Activated CD4-positive, CD25-positive, alpha-beta regulatory T cell treated with anti-CD3 and anti-CD28 coated beads, Interleukin-2, amount 50 U/mL, for 24 hours (primary cell): ENCODE results near the gene EMCN.
"Not testable (repeated sequence)": the region's sequence is repeated elsewhere in the genome, so short reads cannot be mapped to it uniquely, and the experiment has no call there.

ENCODE experiments used
- ATAC-seq, 2 donors: fragments of 150-1000 bp; cut with Tn5 transposase; one replicate each; pipeline ENCODE4 v1.10.0; 2021; ENCODE audit warnings: mild to moderate bottlenecking in 1 of 2, moderate library complexity in 1 of 2

EMCN gene

GRCh38 chr4:100379583-100380105 is 138.2 kb downstream of the EMCN start:
- ATAC-seq = no peak

DNA sequence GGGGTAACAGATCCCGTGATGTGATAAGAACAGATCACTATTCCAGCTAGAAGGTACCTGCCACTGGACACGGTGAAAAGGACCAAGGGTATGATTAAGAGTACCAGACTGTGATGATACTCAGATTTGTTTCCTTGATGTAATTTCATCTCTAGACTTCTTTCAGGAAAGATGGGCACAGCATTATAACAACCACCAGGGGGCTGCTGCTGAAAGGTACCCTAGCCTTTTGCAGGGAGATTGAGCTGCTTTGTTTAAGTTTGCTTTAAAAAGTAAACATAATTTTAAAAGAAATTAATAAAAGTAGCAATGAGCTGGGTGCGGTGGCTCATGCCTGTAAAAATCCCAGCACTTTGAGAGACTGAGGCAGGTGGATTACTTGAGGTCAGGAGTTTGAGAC is 145.4 kb downstream of the EMCN start:
- ATAC-seq = no peak

- no peak for ATAC-seq
These were observed 148.0 kb downstream of the EMCN start for GRCh38 chr4:100369871-100370270.

GRCh38 chr4:100367451-100367850 is 150.4 kb downstream of the EMCN start:
- no peak for ATAC-seq

DNA sequence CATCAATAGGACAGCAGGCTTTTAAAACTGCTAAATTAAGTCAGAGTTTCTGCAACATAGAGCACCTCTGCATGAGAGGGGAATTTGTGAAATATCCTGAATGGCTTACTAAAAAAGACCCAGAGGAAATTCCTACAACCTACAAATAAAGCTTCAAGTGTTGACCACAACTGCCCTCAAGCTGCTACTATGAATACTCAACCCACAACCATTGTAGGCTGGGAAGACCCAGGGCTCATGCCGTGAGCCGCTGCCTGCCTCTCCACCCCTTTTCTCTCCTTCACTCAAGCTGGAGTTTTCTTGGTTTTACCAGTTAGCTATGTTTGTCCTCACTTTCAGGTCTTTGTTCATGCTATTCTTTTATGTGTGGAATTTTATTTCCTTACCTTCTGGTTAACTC is 151.6 kb downstream of the EMCN start:
- ATAC-seq = no peak

GRCh38 chr4:100362366-100362765 is 155.5 kb downstream of the EMCN start:
- ATAC-seq = no peak

GRCh38 chr4:100361336-100361735 is 156.5 kb downstream of the EMCN start:
- ATAC-seq = no peak

DNA sequence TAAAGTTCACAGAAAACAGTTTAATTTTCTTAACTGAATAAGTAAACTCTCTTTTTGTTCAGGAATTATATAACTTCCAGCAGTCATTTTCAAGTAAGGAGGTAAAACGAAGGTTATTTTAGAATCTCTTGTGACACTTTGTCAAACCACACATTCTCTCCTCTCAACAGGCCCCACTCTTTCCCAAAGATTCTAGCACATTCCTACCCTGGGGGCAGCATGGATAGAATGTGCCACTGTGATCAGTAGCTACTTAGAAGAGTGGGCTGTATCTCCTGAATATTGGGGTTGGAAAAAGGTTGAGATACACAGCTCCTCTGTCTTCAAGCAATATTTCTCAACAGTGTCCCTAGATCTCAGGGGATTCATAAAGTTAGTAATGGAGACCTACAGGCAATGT is 157.6 kb downstream of the EMCN start:
- ATAC-seq = no peak

DNA sequence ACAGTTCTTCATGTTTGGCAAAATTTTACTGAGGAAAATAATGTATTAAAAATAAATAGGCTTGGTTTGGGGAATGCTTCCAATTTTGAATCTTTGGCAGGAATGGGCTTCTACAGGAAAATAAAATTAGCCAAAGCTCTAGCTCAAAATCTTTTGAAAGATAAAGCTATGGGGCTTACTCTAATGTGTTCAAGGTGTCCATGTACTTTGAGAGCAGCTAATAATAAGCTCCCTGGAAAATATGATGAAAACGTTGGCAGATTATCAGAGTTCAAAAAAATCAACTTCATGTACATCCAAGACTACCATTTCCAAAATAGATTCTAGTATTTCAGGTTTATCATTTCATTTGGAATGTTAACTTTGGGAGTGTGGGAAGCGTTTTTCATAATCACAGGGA is 158.4 kb downstream of the EMCN start:
- no peak for ATAC-seq

DNA sequence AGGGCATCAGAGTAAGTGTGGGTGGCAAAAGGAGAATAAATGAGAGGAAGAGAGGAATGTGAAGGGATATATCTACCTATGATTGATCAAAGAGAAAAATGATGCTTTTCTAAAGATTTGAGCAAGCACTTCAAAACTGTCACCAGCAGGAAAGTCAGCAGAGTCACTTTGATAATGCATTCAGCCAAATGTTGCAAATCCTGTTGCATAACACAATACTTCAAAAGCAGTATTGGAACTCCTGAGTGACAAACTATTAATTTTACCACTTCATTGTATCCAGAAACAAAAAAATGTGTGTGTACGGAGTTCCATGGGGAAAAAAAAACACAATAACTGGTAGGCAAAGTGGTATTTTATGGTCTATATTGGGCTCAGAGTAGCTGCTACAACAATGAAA is 160.3 kb downstream of the EMCN start:
- no peak for ATAC-seq

GRCh38 chr4:100356172-100356571 is 161.7 kb downstream of the EMCN start:
- ATAC-seq = no peak

- not testable (repeated sequence) for ATAC-seq
These were observed 165.5 kb downstream of the EMCN start for GRCh38 chr4:100352352-100352751.

DNA sequence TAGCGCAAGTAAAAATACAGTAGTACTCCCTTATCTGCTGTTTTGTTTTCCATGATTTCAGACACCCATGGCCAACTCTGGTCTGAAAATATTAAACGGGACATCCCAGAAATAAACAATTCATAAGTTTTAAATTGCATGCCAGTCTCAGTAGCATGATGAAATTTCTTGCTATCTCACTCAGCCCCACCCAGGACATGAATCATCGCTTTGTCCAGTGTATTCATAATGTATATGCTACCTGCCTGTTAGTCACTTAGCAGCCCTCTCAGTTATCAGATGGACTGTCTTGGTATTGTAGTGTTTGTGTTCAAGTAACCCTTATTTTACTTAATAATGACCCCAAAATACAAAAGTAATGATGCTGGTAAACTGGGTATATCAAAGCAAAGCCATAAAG is 169.3 kb downstream of the EMCN start:
- ATAC-seq = no peak

DNA sequence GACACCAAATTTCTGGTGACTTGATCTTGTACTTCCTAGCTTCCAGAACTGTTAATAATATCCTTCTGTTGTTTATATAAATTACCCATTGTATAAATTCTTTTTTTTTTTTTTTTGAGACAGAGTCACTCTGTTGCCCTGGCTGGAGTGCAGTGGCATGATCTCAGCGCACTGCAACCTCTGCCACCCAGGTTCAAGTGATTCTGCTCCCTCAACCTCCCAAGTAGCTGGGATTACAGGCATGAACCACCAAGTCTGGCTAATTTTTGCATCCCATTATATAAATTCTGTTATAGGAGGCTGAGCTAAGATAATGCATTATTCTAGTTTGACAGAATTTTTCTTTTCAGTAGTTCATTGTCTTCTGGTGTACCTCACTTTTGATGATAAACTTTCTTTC is 170.6 kb downstream of the EMCN start:
- ATAC-seq = no peak

- ATAC-seq = no peak
These were observed 172.2 kb downstream of the EMCN start for GRCh38 chr4:100345585-100345984.
